22Rv1 (cell line): ENCODE results near the gene PPBP.
"Not testable (repeated sequence)": the region's sequence is repeated elsewhere in the genome, so short reads cannot be mapped to it uniquely, and the experiment has no call there.

Source experiments
- ZFX ChIP-seq: fragments of 450-650 bp; IDR thresholded peaks from 2 replicates; pipeline ENCODE4 v1.6.1; 2017; ENCODE audit warnings: antibody characterized with exemption, borderline replicate concordance
- TF ChIP-seq, protein P1 (sequence below): fragments of 450-650 bp; IDR thresholded peaks from 2 replicates; pipeline ENCODE4 v1.5.1; 2017; ENCODE audit warnings: mild to moderate bottlenecking

DNA sequence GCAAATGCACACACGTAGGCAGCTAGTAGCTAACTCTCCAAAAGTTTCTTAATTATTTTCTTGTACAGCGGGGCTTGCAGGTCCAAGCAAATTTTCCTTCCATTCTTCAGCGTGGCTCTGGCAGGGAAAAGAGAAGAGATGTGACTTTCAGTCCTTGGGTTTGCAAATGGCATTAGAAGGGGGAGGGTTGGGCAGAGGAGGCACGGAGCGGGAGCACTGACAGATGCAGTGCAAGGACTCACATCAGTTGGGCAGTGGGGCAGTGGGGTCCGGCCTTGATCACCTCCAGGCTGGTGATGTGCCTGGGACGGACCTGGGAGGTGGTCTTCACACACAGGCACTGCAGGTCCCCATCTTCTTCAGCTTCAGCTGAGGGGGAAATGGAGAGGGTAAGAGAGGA is 6.8 kb downstream of the PPBP start:
- TF ChIP-seq, protein P1, sequence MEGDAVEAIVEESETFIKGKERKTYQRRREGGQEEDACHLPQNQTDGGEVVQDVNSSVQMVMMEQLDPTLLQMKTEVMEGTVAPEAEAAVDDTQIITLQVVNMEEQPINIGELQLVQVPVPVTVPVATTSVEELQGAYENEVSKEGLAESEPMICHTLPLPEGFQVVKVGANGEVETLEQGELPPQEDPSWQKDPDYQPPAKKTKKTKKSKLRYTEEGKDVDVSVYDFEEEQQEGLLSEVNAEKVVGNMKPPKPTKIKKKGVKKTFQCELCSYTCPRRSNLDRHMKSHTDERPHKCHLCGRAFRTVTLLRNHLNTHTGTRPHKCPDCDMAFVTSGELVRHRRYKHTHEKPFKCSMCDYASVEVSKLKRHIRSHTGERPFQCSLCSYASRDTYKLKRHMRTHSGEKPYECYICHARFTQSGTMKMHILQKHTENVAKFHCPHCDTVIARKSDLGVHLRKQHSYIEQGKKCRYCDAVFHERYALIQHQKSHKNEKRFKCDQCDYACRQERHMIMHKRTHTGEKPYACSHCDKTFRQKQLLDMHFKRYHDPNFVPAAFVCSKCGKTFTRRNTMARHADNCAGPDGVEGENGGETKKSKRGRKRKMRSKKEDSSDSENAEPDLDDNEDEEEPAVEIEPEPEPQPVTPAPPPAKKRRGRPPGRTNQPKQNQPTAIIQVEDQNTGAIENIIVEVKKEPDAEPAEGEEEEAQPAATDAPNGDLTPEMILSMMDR: not testable (repeated sequence)
- not testable (repeated sequence) for TF ChIP-seq ZFX
